SK-N-SH (cell line): ENCODE results near the gene GDI2.

Experiments
- CHD2 ChIP-seq: fragments of 150-350 bp; IDR thresholded peaks from 2 replicates; pipeline ENCODE4 v1.6.1; 2018; ENCODE audit warnings: low read length; ENCODE audit not compliant: partially characterized antibody
- CTCF ChIP-seq: fragments of 200-600 bp; sonication (generic); IDR thresholded peaks from 2 replicates; pipeline ENCODE4 v1.6.1; 2017; ENCODE audit warnings: antibody characterized with exemption, mild to moderate bottlenecking, moderate library complexity
- EP300 ChIP-seq, 2 experiments: IDR thresholded peaks; 2 replicates each; pipeline versions ENCODE4 v1.4.0 to v1.6.1; 2012; ENCODE audit warnings: borderline replicate concordance in 1 of 2, low read depth in 1 of 2, low read length in 1 of 2
- EZH2phosphoT487 ChIP-seq: fragments of 200-600 bp; sonication (generic); IDR thresholded peaks from 2 replicates; pipeline ENCODE4 v1.6.1; 2017; ENCODE audit warnings: low read depth, mixed run types, mild to moderate bottlenecking, antibody characterized with exemption, moderate library complexity, borderline replicate concordance
- FOXM1 ChIP-seq: IDR thresholded peaks from 2 replicates; pipeline ENCODE4 v1.4.0; 2012; ENCODE audit warnings: low read depth, mild to moderate bottlenecking
- TAF1 ChIP-seq: IDR thresholded peaks from 2 replicates; pipeline ENCODE4 v1.6.1; 2012; ENCODE audit warnings: low read depth, mild to moderate bottlenecking, low read length, moderate library complexity, borderline replicate concordance
- YY1 ChIP-seq: IDR thresholded peaks from 2 replicates; pipeline ENCODE4 v1.4.0; 2012; ENCODE audit warnings: low read depth, mild to moderate bottlenecking
- TF ChIP-seq, protein P1 (sequence below): IDR thresholded peaks from 2 replicates; pipeline ENCODE4 v1.4.0; 2012; ENCODE audit warnings: low read depth

- TF ChIP-seq FOXM1 (no peak), TAF1 (no peak), EZH2phosphoT487 (no peak), YY1 (no peak), CTCF (no peak), CHD2 (no peak), EP300 (IDR thresholded peaks at IDR 0.05; ENCODE audit: borderline replicate concordance in 1 of 2, low read depth in 1 of 2, low read length in 1 of 2) (no peak)
- TF ChIP-seq, protein P1, sequence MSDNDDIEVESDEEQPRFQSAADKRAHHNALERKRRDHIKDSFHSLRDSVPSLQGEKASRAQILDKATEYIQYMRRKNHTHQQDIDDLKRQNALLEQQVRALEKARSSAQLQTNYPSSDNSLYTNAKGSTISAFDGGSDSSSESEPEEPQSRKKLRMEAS = no peak
These were observed 47.6 kb downstream of the GDI2 start for GRCh38 chr10:5765617-5766016.
